K562 (cell line): Measurements from ENCODE around the gene YTHDC1. TPM values are rescaled to one million over a fixed set of nuclear protein-coding genes. Genes with fewer than 3 reads are reported as not detected.

Experiments
- ATAC-seq: fragments of 200-7000 bp; cut with Tn5 transposase; 3 replicates; pipeline ENCODE4 v1.9.1; 2020; ENCODE audit warnings: moderate library complexity
- BruUV-seq: library from RNA; stranded (reverse); fragments of 400-500 nt; replicated peaks from 2 replicates; lab custom pipeline; 2021; lab: Mats Ljungman, UMichigan
- CTCF ChIA-PET: fragments of 300-600 bp; formaldehyde crosslinking; extraction: SDS; loops from one replicate; lab custom pipeline; 2021; ENCODE audit warnings: low intra/inter-chr PET ratio; lab: Yijun Ruan, JAX
- POLR2A ChIA-PET: fragments of 300-600, 350-650 bp; sonication (Branson Sonifier 250); formaldehyde crosslinking; extraction: SDS; loops from one replicate; lab custom pipeline; 2021; ENCODE audit warnings: antibody characterized with exemption, inconsistent platforms; lab: Yijun Ruan, JAX
- DNase-seq, 4 experiments: peaks; one replicate each; pipeline versions ENCODE4 v3.0.0 to v3.0.0-alpha.2; 2011 to 2018; ENCODE audit warnings: low spot score in 3 of 4, mixed read lengths in 3 of 4; ENCODE audit errors: extremely low read depth in 1 of 4
- FAIRE-seq: peaks from 2 replicates; lab custom pipeline; 2011; peaks lifted over from hg19 to GRCh38; lab: Jason Lieb, UNC
- H2AFZ ChIP-seq: 2 replicates; pipeline ENCODE4 v1.6.0; 2011; ENCODE audit warnings: low read depth, low read length, control low read depth, inconsistent platforms
- H3K27ac ChIP-seq: fragments of 200-600 bp; 3 replicates; pipeline ENCODE4 v1.8.0; 2011; ENCODE audit warnings: low read depth, mild to moderate bottlenecking, control low read depth, inconsistent platforms, low read length, moderate library complexity, mixed read lengths; ENCODE audit errors: extremely low read depth
- H3K27me3 ChIP-seq, 2 experiments: fragments of 300-600 bp in 1 of 2; 2 replicates in 1 of 2; 3 replicates in 1 of 2; pipeline versions ENCODE4 v1.6.0 to v1.8.0; 2011; ENCODE audit warnings: inconsistent platforms in 2 of 2, low read length in 2 of 2, mild to moderate bottlenecking in 1 of 2, mixed read lengths in 1 of 2, moderate library complexity in 1 of 2; ENCODE audit not compliant: control insufficient read depth in 2 of 2, insufficient read depth in 2 of 2
- H3K36me3 ChIP-seq: fragments of 300-600 bp; 3 replicates; pipeline ENCODE4 v1.8.0; 2011; ENCODE audit warnings: mild to moderate bottlenecking, low read length, inconsistent platforms; ENCODE audit not compliant: control insufficient read depth, insufficient read depth
- H3K4me1 ChIP-seq, 2 experiments: fragments of 200-600 bp in 1 of 2; replicated peaks in 1 of 2; 2 replicates in 1 of 2; 3 replicates in 1 of 2; pipeline versions ENCODE4 v1.5.1 to v1.8.0; 2011; ENCODE audit warnings: inconsistent platforms in 2 of 2, low read length in 2 of 2, mild to moderate bottlenecking in 1 of 2, mixed read lengths in 1 of 2, moderate library complexity in 1 of 2; ENCODE audit not compliant: control insufficient read depth in 2 of 2, insufficient read depth in 2 of 2
- H3K4me2 ChIP-seq: 2 replicates; pipeline ENCODE4 v1.6.1; 2011; ENCODE audit warnings: low read length, control low read depth, inconsistent platforms, mixed read lengths; ENCODE audit not compliant: insufficient read depth
- H3K4me3 ChIP-seq: fragments of 200-600 bp; sonication (generic), shearing (Covaris generic); 2 replicates; pipeline ENCODE4 v1.5.1; 2016; ENCODE audit warnings: control low read depth, inconsistent platforms
- H3K79me2 ChIP-seq: fragments of 200-600 bp; 3 replicates; pipeline ENCODE4 v1.8.0; 2011; ENCODE audit warnings: low read length, inconsistent platforms; ENCODE audit not compliant: control insufficient read depth, insufficient read depth
- H3K9ac ChIP-seq, 2 experiments: 2 replicates each; pipeline versions ENCODE4 v1.6.0 to v1.6.1; 2011; ENCODE audit warnings: low read depth in 2 of 2, low read length in 2 of 2, control low read depth in 1 of 2, inconsistent platforms in 1 of 2, mild to moderate bottlenecking in 1 of 2, mixed read lengths in 1 of 2; ENCODE audit not compliant: insufficient read depth in 1 of 2
- H3K9me1 ChIP-seq: one replicate; pipeline ENCODE4 v1.6.0; 2011; ENCODE audit warnings: inconsistent platforms, mild to moderate bottlenecking, low read length, moderate library complexity; ENCODE audit not compliant: control insufficient read depth, insufficient read depth
- H3K9me3 ChIP-seq: replicated peaks from 2 replicates; pipeline ENCODE4 v1.5.1; 2011; ENCODE audit warnings: low read depth, low read length, inconsistent platforms; ENCODE audit not compliant: control insufficient read depth, insufficient read depth
- H4K20me1 ChIP-seq: replicated peaks from 2 replicates; pipeline ENCODE4 v1.6.1; 2011; ENCODE audit warnings: low read length, inconsistent platforms, mixed read lengths; ENCODE audit not compliant: control insufficient read depth, insufficient read depth
- ARHGAP35 ChIP-seq: fragments of 450-650 bp; IDR thresholded peaks from 2 replicates; pipeline ENCODE4 v1.6.1; 2018; ENCODE audit not compliant: partially characterized antibody
- ASH1L ChIP-seq: fragments of 450-650 bp; IDR thresholded peaks from 2 replicates; pipeline ENCODE4 v1.6.1; 2018; ENCODE audit warnings: borderline replicate concordance, mild to moderate bottlenecking, low read depth; ENCODE audit not compliant: partially characterized antibody
- CREBBP ChIP-seq: IDR thresholded peaks from one replicate; pipeline ENCODE4 v1.6.1; 2012; ENCODE audit warnings: low read depth, mild to moderate bottlenecking, control low read depth, inconsistent platforms, low read length
- SRSF1 ChIP-seq: fragments of 200-400 bp; formaldehyde crosslinking; IDR thresholded peaks from 2 replicates; pipeline ENCODE4 v1.6.1; 2017; ENCODE audit warnings: mild to moderate bottlenecking, low read depth, low read length, moderate library complexity
- TSC22D4 ChIP-seq: fragments of 450-650 bp; IDR thresholded peaks from 2 replicates; pipeline ENCODE4 v1.6.1; 2016; ENCODE audit warnings: missing genetic modification characterization, missing biosample characterization, control low read depth
- ZNF282 ChIP-seq: sonication (generic); formaldehyde crosslinking; IDR thresholded peaks from 2 replicates; pipeline ENCODE4 v1.8.1; 2023; ENCODE audit warnings: missing genetic modification reagents
- WGBS: fragments of 100-300 bp; shearing (Covaris generic); methylation state at CpG from one replicate; pipeline ENCODE4 v1.1.6; 2016; ENCODE audit warnings: low coverage, mixed read lengths; ENCODE audit not compliant: insufficient coverage; ENCODE audit errors: missing lambda C conversion rate; 5-methylcytosine and 5-hydroxymethylcytosine counted together
- in situ Hi-C: fragments of 300-500 bp; cut with MboI; formaldehyde crosslinking; loops from 4 replicates; pipeline ENCODE4 v1.15.0; 2018; ENCODE audit warnings: inconsistent platforms, mixed read lengths
- intact Hi-C: fragments of 100-400 bp; cut with micrococcal nuclease; formaldehyde crosslinking; loops from 2 replicates; pipeline ENCODE4 v1.14.2; 2022
- polyA plus RNA-seq, 8 experiments: library from polyadenylated mRNA; depleted of rRNA in 4 of 8; stranded (reverse) in 5 of 8; unstranded in 3 of 8; fragments of >200 nt; fragmentation: Nextera tagmentation in 2 of 8; fragmentation: Illumina TruSeq in 1 of 8; extraction: Ambion mirVana in 2 of 8; extraction: Trizol in 1 of 8; gene quantifications; 2 replicates each; pipeline versions ENCODE4 v1.2.1 to v1.2.3, GENCODE V29; 2011 to 2014; ENCODE audit warnings: inconsistent platforms in 1 of 8, missing spikeins in 1 of 8
- total RNA-seq, 7 experiments: library from RNA; depleted of rRNA in 6 of 7; stranded (reverse); fragments of >200 nt in 6 of 7; fragmentation: Illumina TruSeq in 2 of 7; extraction: Trizol in 2 of 7; gene quantifications; 2 replicates each; pipeline versions ENCODE4 v1.2.1 to v1.2.3, GENCODE V29; 2011 to 2021; ENCODE audit warnings: low replicate concordance in 1 of 7
- TF ChIP-seq, protein P1 (sequence below): sonication (generic); formaldehyde crosslinking; IDR thresholded peaks from 2 replicates; pipeline ENCODE4 v1.8.1; 2023; ENCODE audit warnings: mild to moderate bottlenecking, missing genetic modification reagents
- TF ChIP-seq, protein P2 (sequence below): fragments of 450-650 bp; IDR thresholded peaks from 2 replicates; pipeline ENCODE4 v1.6.1; 2016; ENCODE audit warnings: missing biosample characterization, missing genetic modification characterization
- TF ChIP-seq, protein P3 (sequence below): IDR thresholded peaks from 2 replicates; pipeline ENCODE4 v1.6.1; 2012; ENCODE audit warnings: low read depth, low read length, improper control_type of control experiment, borderline replicate concordance
- TF ChIP-seq, protein P4 (sequence below): fragments of 450-650 bp; IDR thresholded peaks from 2 replicates; pipeline ENCODE4 v1.6.1; 2016; ENCODE audit warnings: mild to moderate bottlenecking
- TF ChIP-seq, protein P5 (sequence below): sonication (generic); formaldehyde crosslinking; IDR thresholded peaks from 2 replicates; pipeline ENCODE4 v1.8.1; 2022; ENCODE audit warnings: missing genetic modification reagents
- TF ChIP-seq, protein P6 (sequence below): sonication (generic); formaldehyde crosslinking; IDR thresholded peaks from 2 replicates; pipeline ENCODE4 v1.9.0; 2022; ENCODE audit warnings: mild to moderate bottlenecking, missing genetic modification reagents

Gene YTHDC1
- total and polyA plus RNA-seq, 9 of the 15 experiments (the other 6 are each of a cell fraction or from before 2014, with no cell fraction given), result 9.8 to 65.4 (median 51.7) TPM

DNA sequence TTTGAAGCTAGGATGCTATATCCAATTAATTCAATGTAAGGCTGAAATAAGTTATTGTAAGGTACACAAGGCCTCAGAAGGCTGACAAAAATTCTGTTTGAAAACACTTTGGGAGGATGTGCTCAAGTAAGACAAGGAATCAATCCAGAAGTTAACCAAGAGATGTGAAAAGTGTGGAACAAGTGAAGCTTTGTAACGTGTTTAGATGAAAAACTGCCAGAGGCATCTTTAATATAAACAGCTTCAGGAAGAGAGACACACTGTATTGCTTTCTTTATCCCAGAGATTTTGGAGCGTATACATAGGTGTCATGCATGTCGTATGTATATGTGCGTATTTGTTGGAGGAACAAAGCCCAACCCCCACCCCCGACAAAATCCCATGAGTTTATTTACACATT, 28.3 kb upstream of the YTHDC1 start:
- H3K4me2 ChIP-seq, result no peak overlapping the region
- H3K9me1 ChIP-seq, result no peaks in the 10 kb centered on the region
- H3K79me2 ChIP-seq, result no peaks in the 10 kb centered on the region
- 24% methylated on average over 5 of the region's 5 CpGs for WGBS
- ATAC-seq (no peak), FAIRE-seq (no peak), DNase-seq (no peak)
- peaks cover 0 to 7% of the 10 kb centered on the region in 2 experiments; a peak in 2 of 5 replicates for H3K4me1 ChIP-seq
- intact Hi-C loops (loop anchor here (10.0 kb wide), 1 partner anchor 193 kb away; no protein-coding TSS in a partner anchor), in situ Hi-C loops (no loop called here)
- ChIA-PET POLR2A (no interaction called here), CTCF (no interaction called here)
- H2AFZ ChIP-seq, result no peak overlapping the region
- H3K9ac ChIP-seq, result no peak overlapping the region
- no TSS peak for BruUV-seq
- no peak overlapping the region for H3K27ac ChIP-seq
- no peaks in the 10 kb centered on the region for H3K9me3 ChIP-seq
- H3K36me3 ChIP-seq, result no peaks in the 10 kb centered on the region
- no peak overlapping the region for H3K4me3 ChIP-seq
- H3K27me3 ChIP-seq, result no peaks in the 10 kb centered on the region
- H4K20me1 ChIP-seq, result no peaks in the 10 kb centered on the region
- TF ChIP-seq, protein P1, sequence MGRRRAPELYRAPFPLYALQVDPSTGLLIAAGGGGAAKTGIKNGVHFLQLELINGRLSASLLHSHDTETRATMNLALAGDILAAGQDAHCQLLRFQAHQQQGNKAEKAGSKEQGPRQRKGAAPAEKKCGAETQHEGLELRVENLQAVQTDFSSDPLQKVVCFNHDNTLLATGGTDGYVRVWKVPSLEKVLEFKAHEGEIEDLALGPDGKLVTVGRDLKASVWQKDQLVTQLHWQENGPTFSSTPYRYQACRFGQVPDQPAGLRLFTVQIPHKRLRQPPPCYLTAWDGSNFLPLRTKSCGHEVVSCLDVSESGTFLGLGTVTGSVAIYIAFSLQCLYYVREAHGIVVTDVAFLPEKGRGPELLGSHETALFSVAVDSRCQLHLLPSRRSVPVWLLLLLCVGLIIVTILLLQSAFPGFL (CRISPR knock-in tag), result no peak
- TF ChIP-seq, protein P2, sequence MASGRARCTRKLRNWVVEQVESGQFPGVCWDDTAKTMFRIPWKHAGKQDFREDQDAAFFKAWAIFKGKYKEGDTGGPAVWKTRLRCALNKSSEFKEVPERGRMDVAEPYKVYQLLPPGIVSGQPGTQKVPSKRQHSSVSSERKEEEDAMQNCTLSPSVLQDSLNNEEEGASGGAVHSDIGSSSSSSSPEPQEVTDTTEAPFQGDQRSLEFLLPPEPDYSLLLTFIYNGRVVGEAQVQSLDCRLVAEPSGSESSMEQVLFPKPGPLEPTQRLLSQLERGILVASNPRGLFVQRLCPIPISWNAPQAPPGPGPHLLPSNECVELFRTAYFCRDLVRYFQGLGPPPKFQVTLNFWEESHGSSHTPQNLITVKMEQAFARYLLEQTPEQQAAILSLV (tag), result no peak
- TF ChIP-seq, protein P3, sequence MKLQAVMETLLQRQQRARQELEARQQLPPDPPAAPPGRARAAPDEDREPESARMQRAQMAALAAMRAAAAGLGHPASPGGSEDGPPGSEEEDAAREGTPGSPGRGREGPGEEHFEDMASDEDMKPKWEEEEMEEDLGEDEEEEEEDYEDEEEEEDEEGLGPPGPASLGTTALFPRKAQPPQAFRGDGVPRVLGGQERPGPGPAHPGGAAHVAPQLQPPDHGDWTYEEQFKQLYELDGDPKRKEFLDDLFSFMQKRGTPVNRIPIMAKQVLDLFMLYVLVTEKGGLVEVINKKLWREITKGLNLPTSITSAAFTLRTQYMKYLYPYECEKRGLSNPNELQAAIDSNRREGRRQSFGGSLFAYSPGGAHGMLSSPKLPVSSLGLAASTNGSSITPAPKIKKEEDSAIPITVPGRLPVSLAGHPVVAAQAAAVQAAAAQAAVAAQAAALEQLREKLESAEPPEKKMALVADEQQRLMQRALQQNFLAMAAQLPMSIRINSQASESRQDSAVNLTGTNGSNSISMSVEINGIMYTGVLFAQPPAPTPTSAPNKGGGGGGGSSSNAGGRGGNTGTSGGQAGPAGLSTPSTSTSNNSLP, result no peak
- TF ChIP-seq SRSF1 (no peak), TSC22D4 (tag) (no peak), CREBBP (no peak), ASH1L (no peak), ZNF282 (no peak), ARHGAP35 (no peak)
- TF ChIP-seq, protein P4, sequence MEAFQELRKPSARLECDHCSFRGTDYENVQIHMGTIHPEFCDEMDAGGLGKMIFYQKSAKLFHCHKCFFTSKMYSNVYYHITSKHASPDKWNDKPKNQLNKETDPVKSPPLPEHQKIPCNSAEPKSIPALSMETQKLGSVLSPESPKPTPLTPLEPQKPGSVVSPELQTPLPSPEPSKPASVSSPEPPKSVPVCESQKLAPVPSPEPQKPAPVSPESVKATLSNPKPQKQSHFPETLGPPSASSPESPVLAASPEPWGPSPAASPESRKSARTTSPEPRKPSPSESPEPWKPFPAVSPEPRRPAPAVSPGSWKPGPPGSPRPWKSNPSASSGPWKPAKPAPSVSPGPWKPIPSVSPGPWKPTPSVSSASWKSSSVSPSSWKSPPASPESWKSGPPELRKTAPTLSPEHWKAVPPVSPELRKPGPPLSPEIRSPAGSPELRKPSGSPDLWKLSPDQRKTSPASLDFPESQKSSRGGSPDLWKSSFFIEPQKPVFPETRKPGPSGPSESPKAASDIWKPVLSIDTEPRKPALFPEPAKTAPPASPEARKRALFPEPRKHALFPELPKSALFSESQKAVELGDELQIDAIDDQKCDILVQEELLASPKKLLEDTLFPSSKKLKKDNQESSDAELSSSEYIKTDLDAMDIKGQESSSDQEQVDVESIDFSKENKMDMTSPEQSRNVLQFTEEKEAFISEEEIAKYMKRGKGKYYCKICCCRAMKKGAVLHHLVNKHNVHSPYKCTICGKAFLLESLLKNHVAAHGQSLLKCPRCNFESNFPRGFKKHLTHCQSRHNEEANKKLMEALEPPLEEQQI, result no peak
- TF ChIP-seq, protein P5, sequence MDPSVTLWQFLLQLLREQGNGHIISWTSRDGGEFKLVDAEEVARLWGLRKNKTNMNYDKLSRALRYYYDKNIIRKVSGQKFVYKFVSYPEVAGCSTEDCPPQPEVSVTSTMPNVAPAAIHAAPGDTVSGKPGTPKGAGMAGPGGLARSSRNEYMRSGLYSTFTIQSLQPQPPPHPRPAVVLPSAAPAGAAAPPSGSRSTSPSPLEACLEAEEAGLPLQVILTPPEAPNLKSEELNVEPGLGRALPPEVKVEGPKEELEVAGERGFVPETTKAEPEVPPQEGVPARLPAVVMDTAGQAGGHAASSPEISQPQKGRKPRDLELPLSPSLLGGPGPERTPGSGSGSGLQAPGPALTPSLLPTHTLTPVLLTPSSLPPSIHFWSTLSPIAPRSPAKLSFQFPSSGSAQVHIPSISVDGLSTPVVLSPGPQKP (CRISPR knock-in tag), result no peak
- TF ChIP-seq, protein P6, sequence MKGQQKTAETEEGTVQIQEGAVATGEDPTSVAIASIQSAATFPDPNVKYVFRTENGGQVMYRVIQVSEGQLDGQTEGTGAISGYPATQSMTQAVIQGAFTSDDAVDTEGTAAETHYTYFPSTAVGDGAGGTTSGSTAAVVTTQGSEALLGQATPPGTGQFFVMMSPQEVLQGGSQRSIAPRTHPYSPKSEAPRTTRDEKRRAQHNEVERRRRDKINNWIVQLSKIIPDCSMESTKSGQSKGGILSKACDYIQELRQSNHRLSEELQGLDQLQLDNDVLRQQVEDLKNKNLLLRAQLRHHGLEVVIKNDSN, result no peak
